Neural progenitor cell (in vitro differentiated cells): ENCODE results near the gene REEP3.

ENCODE experiments used
- EZH2 ChIP-seq: fragments of 200-600 bp; sonication (generic); IDR thresholded peaks from 2 replicates; pipeline ENCODE4 v1.6.1; 2017; ENCODE audit warnings: antibody characterized with exemption, mild to moderate bottlenecking, moderate library complexity
- TF ChIP-seq, protein P1 (sequence below): fragments of 200-600 bp; sonication (generic); IDR thresholded peaks from 2 replicates; pipeline ENCODE4 v1.5.1; 2017; ENCODE audit warnings: antibody characterized with exemption, mild to moderate bottlenecking

DNA sequence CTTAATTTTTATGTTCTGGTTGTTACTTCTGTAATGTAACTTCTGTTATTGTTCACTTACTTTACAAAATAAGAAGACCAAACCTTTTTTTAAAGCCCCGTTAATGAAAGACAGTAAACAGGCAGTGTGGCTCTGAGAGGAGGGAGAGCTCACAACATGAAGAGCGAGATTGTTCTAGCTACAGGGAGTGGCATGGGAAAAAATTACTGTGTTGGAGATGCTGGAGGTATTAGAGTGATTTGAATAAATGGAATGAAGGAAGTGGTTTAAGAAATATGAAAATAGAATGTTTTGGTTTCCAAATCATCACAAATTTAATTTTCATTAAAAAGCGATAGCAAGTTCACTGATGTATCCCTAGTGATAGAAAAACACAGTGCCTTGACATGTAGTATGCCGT lies 31.8 kb downstream of the REEP3 start:
- TF ChIP-seq, protein P1, sequence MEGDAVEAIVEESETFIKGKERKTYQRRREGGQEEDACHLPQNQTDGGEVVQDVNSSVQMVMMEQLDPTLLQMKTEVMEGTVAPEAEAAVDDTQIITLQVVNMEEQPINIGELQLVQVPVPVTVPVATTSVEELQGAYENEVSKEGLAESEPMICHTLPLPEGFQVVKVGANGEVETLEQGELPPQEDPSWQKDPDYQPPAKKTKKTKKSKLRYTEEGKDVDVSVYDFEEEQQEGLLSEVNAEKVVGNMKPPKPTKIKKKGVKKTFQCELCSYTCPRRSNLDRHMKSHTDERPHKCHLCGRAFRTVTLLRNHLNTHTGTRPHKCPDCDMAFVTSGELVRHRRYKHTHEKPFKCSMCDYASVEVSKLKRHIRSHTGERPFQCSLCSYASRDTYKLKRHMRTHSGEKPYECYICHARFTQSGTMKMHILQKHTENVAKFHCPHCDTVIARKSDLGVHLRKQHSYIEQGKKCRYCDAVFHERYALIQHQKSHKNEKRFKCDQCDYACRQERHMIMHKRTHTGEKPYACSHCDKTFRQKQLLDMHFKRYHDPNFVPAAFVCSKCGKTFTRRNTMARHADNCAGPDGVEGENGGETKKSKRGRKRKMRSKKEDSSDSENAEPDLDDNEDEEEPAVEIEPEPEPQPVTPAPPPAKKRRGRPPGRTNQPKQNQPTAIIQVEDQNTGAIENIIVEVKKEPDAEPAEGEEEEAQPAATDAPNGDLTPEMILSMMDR, result no peak
- no peak for TF ChIP-seq EZH2
